SIG-M5 (cell line): ENCODE data around the gene ONECUT3.
"Not testable (repeated sequence)": the region's sequence is repeated elsewhere in the genome, so short reads cannot be mapped to it uniquely, and the experiment has no call there.

Experiments used
- DNase-seq: peaks from one replicate; lab custom pipeline; 2025; lab: John Stamatoyannopoulos, UW

The ONECUT3 gene

GRCh38 chr19:1752757-1753728 is at the start of gene ONECUT3:
TSS of gene ONECUT3 (plus strand) at chr19:1753506. CDS start at chr19:1753663, 157 bp downstream.
- no peak for DNase-seq

- DNase-seq: no peak
Observed at GRCh38 chr19:1704339-1704738, 49.0 kb upstream of the ONECUT3 start.

GRCh38 chr19:1705367-1705766 is 47.9 kb upstream of the ONECUT3 start:
- no peak for DNase-seq

GRCh38 chr19:1706646-1707045 is 46.7 kb upstream of the ONECUT3 start:
- DNase-seq: not testable (repeated sequence)

GRCh38 chr19:1707240-1707639 is 46.1 kb upstream of the ONECUT3 start:
- no peak for DNase-seq

GRCh38 chr19:1713170-1713569 is 40.1 kb upstream of the ONECUT3 start:
- DNase-seq: no peak

GRCh38 chr19:1715540-1715939 is 37.8 kb upstream of the ONECUT3 start:
- DNase-seq: no peak

GRCh38 chr19:1717200-1717969 is 35.9 kb upstream of the ONECUT3 start:
- DNase-seq: no peak

- DNase-seq: no peak
Observed at GRCh38 chr19:1717970-1718264, 35.4 kb upstream of the ONECUT3 start.

GRCh38 chr19:1718420-1719291 is 34.6 kb upstream of the ONECUT3 start:
- no peak for DNase-seq

- no peak for DNase-seq
Observed at GRCh38 chr19:1719519-1719918, 33.8 kb upstream of the ONECUT3 start.

GRCh38 chr19:1720237-1720636 is 33.1 kb upstream of the ONECUT3 start:
- no peak for DNase-seq

GRCh38 chr19:1725100-1726064 is 27.9 kb upstream of the ONECUT3 start:
- DNase-seq: no peak

- no peak for DNase-seq
Observed at GRCh38 chr19:1728816-1729567, 24.3 kb upstream of the ONECUT3 start.

- DNase-seq: no peak
Observed at GRCh38 chr19:1729568-1729925, 23.8 kb upstream of the ONECUT3 start.

GRCh38 chr19:1730157-1730556 is 23.1 kb upstream of the ONECUT3 start:
- no peak for DNase-seq

GRCh38 chr19:1734321-1734966 is 18.9 kb upstream of the ONECUT3 start:
- DNase-seq: no peak

- DNase-seq: no peak
Observed at GRCh38 chr19:1736280-1736679, 17.0 kb upstream of the ONECUT3 start.

- DNase-seq: no peak
Observed at GRCh38 chr19:1736927-1737326, 16.4 kb upstream of the ONECUT3 start.
